ENCODE measurements around the gene KHNYN.

- TF ChIP-seq ARNT (IDR thresholded peaks at IDR 0.05) (no peak), L3MBTL2 (conservative IDR thresholded peaks at IDR 0.05) (no peak), ELF4 (IDR thresholded peaks at IDR 0.05) (no peak), SP1 (IDR thresholded peaks at IDR 0.05) (no peak), TARDBP (IDR thresholded peaks at IDR 0.05) (no peak), CTBP1 (IDR thresholded peaks at IDR 0.05; ENCODE audit: borderline replicate concordance) (no peak), SUZ12 (IDR thresholded peaks at IDR 0.05) (no peak), FOXA1 (IDR thresholded peaks at IDR 0.05) (no peak), NFRKB (IDR thresholded peaks at IDR 0.05) (no peak), HDGF (IDR thresholded peaks at IDR 0.05; ENCODE audit: borderline replicate concordance) (no peak), ZNF384 (IDR thresholded peaks at IDR 0.05) (no peak), FOXM1 (IDR thresholded peaks at IDR 0.05; ENCODE audit: borderline replicate concordance) (no peak), FOXK2 (IDR thresholded peaks at IDR 0.05) (no peak), BHLHE40 (IDR thresholded peaks at IDR 0.05; ENCODE audit: borderline replicate concordance) (no peak)
Observed at GRCh38 chr14:24397639-24398292, 32.0 kb upstream of the KHNYN start.
